AG09319 (cell line): ENCODE measurements around the gene C8B.

Experiments
- DNase-seq: peaks from one replicate; pipeline ENCODE4 v3.0.0-alpha.2; 2010; ENCODE audit warnings: low read depth; ENCODE audit errors: extremely low read depth
- TF ChIP-seq, protein P1 (sequence below): IDR thresholded peaks from 2 replicates; pipeline ENCODE4 v1.5.1; 2011; ENCODE audit warnings: low read depth, mild to moderate bottlenecking, inconsistent platforms, low read length, moderate library complexity

C8B gene

DNA sequence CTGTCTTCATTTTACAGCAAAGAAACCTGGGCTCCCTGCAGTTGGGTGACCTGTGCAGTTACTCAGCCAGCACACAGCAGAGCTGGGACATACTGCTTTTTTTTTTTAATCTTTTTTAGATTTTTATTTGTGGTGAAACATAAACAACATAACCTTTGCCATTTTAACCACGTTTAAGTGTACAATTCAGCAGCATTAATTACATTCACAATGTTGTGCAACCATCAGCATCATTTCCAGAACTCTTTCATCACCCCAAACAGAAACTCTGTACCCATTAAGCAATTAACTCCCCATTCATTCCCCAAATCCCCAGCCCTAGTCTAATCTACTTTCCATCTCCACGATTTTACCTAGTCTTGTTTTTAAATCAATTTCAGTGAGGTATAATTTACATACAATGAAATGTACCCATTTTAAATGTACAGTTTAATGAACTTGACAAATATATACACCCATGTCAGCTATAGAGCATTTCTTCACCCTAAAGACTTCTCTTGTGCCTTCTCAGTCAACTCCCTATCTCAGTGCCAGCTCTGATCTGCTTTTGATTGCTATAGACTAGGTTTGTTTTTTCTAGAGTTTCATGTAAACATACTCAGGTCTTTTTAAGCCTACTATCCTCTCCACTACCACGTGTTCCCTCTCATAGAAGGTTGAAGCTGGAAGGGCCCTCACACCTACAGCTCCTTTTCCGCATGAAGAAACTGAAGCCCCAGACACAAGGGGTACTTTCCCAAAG, 37.8 kb upstream of the C8B start:
- DNase-seq, result no peak
- TF ChIP-seq, protein P1, sequence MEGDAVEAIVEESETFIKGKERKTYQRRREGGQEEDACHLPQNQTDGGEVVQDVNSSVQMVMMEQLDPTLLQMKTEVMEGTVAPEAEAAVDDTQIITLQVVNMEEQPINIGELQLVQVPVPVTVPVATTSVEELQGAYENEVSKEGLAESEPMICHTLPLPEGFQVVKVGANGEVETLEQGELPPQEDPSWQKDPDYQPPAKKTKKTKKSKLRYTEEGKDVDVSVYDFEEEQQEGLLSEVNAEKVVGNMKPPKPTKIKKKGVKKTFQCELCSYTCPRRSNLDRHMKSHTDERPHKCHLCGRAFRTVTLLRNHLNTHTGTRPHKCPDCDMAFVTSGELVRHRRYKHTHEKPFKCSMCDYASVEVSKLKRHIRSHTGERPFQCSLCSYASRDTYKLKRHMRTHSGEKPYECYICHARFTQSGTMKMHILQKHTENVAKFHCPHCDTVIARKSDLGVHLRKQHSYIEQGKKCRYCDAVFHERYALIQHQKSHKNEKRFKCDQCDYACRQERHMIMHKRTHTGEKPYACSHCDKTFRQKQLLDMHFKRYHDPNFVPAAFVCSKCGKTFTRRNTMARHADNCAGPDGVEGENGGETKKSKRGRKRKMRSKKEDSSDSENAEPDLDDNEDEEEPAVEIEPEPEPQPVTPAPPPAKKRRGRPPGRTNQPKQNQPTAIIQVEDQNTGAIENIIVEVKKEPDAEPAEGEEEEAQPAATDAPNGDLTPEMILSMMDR, result no peak

DNA sequence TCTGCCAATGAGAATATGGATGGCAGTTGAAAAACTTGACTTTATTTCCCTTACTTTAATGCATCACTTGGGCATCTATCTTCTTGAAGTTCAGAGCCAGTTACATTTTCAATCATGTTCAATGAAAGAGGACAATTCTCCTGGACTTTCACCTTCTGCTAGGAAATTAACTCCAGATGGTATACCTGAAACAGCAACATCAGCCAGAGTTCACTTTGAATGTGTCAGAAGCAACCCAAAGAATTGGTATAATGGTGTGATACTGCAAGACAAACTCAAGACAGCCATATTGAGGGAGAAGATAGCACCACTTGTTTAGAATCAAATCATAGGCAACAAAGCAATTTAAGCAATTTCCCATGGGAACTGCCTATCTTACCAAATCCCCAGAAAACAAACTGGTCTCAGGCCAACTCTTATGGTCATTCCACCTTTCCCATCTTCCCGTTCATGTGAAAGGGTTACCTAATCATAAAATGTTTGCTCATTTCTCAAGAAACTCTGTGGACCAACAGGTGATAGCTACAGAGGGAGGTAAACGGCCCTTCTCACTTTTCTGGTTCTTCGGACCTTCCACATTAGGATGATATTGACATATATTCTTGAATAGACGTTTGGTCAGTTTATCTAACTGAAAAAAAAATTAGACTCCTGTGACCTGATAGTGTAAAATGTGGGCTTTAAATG, 29.7 kb upstream of the C8B start:
- TF ChIP-seq, protein P1, result no peak
- no peak for DNase-seq

DNA sequence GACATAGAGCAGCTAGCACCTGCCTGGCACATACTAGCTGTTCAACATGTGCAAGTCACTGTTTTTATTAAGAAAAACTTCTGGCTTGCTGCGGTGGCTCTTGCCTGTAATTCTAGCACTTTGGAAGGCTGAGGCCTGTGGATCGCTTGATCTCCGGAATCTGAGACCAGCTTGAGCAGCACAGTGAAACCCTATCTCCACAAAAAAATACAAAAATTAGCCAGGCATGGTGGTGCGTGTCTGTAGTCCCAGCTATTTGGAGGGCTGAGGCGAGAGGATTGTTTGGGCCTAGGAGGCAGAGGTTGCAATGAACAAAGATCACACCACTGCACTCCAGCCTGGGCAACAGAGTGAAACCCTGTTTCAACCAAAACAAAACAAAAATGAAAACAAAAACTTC, 27.7 kb upstream of the C8B start:
- TF ChIP-seq, protein P1, result no peak
- DNase-seq, result no peak

DNA sequence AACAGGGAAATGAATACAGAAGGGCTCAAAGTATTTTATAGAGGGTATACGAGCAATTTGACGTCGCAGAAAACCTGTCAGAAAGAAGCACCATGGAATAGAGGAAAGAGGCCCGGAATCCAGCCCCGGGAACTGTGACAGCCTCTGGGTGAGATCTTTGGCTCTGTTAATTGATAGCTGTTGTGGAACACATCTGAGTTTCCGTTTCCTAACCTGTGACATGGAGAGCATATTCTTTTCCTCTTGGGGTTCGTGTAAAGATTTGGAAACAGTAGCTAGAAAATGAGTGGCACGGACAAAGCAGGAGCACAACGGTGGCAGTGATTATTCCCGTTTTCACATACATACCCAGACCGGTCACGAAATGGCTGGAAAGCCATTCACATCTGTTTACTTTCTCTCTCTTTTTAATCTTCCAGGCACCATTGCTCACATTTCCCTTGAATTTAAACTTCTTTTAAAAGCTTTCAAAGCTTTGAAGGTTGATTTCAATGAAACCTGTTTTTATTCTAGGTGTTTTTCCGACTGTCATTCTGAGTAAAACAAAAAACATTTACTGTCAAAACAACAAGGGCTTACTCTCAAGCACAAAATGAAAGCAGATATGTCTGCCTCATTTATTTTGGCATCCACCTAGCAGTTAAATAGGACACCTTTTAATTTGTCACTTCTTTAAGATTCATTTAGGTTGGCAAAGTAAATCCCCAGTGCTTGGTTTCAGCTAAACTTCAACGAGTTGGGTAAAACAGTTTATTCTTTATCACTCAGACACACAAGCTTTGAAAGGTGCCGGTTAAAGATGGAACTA, 26.7 kb upstream of the C8B start:
- TF ChIP-seq, protein P1, result no peak

DNA sequence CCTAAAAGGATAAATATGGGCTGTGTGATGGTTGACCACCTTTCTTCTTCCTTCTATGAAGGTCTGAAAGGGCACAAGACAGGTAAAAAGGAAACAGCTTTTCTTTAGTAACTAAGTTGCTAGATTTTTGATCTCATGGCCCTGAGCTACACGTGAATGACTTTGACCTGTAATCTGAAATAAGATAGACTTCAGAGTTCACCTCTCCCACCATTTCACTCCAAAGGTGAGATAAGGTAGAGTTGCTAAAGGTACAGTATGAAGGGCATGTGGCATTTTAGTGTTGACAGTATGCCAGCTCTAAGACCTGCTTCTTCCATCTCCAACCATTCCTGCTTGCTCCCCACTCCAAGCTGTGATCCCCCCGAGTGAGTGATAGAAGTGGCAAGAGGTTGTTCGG, 25.8 kb upstream of the C8B start:
- DNase-seq, result no peak
- TF ChIP-seq, protein P1, result no peak

More for the DNA sequence above, 26.7 kb upstream of the C8B start:
- DNase-seq, result no peak

DNA sequence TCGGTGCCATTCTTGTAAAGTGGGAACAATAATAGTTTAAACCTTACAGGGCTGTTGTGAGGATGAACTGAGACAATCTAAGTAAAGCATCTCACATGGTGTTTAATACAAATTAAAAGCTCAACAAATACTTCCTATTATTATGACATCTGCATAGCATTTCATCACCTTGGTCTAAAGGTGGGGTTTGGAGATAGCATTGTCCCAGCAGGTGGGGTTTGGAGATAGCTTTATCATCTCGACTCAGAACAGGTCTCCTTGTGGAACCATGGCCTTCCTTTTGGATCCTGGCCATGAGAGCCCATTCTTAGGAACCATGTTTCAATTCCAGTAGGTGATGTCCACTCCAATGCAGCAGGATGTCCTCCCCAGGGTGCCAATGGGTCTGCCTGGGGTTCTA, 20.6 kb upstream of the C8B start:
- no peak for DNase-seq
- TF ChIP-seq, protein P1, result no peak

DNA sequence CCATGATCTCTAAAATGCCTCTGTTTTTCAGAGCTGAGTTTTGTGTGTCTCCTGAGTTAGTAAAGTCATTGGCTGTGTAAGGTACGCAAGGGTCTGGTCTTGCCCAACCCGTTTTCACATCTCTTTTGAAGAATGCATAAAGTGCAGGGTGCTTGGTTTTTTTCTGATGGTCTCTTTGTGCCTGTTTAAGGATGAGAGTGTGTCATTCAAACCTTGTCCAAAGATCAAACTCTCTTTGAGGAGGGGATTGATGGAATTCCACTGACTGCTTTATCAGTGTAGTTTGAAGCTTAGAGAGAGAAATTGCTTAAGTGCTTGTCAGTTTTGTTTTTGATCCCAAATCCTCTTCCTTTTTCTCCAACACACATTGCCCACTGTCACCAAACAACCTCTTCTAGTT, 20.0 kb upstream of the C8B start:
- DNase-seq, result no peak

More for the DNA sequence above, 20.0 kb upstream of the C8B start:
- TF ChIP-seq, protein P1, result no peak
